Amygdala (tissue), 56 donors: ENCODE data around the gene PLCB1.
"Not testable (repeated sequence)": the region's sequence is repeated elsewhere in the genome, so short reads cannot be mapped to it uniquely, and the experiment has no call there.

Experiments used
- DNase-seq, 56 donors: peaks; one replicate each; lab custom pipeline; 2025; lab: John Stamatoyannopoulos, UW

Gene PLCB1

DNA sequence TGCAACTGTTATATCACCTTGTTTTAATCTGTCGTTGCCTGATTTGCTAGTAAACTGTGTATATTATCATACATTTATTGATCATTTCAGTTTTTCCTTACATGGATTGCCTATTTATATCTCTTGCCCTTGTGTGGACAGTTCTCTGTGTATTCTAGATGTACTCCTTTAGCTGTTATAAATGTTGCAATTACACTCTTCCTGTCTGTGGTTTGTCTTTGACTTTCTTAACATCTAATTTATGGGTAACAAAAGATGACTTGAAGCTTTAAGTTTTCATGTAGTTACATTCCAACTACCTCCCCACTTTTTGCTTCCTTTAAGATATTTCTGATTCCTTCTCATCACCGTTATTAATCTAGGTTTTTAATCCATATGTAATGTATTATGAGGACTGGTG lies 22.6 kb downstream of the PLCB1 start:
- DNase-seq: no peak

DNA sequence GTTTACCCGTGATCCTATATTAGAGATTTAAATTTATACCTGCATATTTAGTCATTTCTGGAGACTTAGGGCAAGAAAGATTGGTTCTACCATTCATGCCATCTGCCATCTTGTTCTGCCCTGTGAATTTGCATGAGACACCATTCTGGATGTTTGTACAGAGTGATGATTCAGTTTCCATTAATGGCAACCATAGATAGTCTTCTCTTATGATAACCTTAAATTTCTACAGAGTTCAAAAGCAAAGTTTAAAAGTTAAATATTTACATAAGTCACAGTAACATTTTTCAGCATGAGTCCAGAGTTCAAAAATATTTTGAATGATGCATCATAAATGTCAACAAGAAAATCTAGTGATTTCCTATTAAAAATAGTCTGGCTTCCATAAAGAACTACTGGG lies 23.2 kb downstream of the PLCB1 start:
- no peak for DNase-seq

DNA sequence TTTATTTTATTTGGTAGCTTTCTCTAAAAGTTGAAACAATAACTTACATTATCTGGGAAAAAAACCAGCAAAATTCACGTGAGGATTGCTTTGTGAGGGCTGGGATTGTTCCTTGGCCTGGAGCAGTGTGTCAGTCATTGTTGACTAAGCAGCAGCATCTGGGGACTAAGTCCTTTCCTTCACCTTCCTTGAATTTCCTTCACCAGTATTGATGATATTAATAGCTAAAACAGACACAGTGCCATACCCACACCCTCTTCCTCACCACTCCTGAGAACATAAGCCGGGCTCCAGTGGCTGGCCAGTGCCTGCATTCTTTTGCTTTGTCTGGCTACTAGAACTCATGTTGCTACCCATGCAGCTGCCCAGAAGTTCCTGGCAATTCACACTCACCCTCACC lies 23.7 kb downstream of the PLCB1 start:
- no peak for DNase-seq

DNA sequence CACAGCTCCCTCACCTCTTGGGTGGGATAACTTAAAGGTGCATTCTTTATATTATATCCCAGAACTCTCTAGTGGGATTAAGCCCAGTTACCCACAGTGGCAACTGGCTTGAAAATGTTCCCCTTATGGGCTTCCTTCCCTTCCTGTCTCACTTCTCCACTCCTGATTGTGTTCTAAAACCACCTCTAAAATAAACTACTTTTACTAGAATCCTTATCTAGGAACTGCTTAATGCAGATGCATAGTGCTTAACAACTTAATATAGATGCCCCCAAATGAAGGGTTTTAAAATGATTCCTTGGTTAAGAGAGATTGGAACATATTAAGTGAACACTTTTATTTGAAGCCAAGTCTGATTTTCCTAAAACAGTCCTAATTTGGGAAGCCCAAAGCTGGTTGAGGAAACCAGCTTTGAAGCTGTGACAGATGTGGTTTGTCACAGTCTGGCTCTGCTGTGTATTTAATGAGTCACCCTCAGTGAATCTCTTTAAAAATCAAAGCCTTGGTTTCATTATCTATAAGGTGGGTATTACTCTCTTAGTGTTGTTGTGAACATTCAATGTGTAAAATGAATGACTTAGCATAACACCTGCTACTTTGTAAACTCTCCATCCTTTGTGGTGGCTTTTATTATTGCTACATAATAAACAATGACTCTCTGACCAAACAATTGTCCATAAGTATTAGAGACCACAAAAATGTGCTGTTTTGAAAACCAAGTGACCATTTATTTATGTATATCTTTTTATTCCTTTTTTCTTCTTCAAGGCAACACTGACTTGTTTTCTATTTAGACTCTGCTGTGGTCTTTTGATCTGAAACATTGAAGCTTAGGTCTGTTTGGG lies 24.4 kb downstream of the PLCB1 start:
- no peak for DNase-seq

DNA sequence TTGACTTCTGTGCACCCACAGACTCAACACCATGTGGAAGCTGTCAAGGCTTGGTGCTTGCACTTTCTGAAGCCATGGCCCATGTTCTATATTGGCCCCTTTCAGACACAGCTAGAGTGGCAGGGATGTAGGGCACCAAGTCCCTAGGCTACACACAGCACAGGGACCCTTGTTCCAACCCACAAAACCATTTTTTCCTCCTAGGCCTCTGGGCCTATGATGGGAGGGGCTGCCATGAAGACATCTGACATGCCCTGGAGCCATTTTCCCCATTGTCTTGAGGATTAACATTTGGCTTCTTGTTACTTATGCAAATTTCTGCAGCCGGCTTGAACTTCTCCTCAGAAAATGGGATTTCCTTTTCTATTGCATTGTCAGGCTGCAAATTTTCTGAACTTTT lies 27.2 kb downstream of the PLCB1 start:
- not testable (repeated sequence) for DNase-seq

DNA sequence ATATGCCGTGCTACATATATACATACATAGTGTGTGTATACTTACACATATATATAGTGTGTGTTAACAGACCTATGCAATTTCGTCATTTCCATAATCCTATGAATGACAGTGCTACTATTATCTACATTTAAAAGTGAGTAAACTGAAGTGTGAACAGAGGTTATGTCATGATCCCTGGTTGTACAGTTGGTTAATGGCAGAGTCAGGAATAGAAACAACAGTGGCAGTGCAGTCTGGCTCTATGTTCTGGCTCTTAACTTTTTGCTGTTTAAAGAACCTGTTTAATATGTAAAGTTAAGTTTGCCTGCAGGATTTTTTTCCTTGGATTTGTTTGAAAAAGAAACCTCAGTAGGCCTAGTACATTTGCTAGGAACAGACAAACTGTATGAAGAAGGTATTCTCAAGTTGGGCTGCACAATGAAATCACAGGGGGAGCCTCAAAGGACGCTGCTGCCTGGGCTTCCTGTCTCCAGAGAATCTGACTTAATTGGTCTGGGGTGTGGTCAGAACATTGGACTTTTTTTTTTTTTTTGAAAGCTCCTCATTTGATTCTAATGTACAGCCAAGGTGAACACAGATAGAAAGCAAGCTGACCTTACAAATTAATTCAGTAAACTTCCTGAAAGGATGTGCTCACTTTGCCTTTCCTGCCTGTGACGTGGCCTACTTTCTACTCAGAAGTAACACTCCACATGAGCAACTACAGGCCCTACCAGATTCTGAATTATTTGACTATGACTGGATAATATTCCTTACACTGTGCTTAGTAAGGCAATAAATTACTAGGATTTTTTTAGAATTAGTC lies 29.4 kb downstream of the PLCB1 start:
- DNase-seq: no peak

DNA sequence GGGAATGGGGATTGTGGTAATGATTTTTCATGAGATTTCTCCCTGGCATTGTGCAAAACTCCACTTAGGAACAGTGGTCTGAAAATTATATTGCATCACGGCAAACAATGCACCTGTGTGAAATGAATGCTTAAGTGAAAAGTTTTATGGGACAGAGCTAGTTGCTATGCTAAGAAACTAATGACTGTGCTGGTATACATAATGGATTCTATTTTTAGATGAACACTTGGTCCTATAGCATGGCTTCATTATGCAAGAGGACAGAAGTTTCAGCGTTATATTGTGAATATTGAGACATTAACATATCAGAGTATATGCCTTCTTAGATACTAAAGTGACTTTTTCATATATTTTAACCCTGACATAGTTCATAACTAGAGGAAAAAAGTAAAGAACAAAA lies 30.5 kb downstream of the PLCB1 start:
- DNase-seq: no peak

DNA sequence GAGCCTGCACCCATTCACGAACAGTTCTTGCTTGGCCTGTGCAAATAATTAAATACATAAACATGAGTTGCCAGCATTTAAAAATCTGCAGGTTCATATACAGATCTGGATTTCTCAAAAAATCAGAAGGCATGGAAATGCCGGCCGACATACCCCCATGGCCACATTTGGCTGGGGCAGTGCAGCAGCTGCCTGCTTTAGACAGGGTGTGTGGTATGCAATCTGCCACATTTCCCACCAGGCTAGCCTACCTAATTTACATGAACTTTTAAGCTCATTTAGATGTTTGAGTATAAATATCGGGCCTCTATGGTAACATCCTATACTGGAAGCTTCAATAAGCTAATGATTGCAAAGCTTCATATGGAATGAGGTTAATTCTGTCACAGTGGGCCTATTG lies 31.5 kb downstream of the PLCB1 start:
- DNase-seq: no peak

DNA sequence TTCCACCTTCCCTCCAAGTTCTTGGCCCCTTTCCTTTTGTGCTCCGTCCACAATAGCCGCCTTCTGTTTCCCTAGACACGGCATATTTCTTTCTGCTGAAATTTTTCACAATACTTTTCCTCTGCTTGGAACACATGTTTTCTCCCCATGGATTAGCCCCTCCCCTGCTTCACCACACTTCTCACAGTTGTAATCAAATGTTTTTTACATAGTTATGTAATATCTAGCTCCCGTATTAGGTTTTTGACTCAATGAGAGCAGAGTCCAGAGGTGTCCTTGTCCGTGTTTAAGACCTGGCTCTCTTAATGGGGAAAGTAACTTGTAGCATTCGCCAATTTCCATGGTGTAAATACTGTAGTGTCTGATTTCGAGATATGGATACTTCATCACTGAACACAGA lies 34.7 kb downstream of the PLCB1 start:
- DNase-seq: no peak

DNA sequence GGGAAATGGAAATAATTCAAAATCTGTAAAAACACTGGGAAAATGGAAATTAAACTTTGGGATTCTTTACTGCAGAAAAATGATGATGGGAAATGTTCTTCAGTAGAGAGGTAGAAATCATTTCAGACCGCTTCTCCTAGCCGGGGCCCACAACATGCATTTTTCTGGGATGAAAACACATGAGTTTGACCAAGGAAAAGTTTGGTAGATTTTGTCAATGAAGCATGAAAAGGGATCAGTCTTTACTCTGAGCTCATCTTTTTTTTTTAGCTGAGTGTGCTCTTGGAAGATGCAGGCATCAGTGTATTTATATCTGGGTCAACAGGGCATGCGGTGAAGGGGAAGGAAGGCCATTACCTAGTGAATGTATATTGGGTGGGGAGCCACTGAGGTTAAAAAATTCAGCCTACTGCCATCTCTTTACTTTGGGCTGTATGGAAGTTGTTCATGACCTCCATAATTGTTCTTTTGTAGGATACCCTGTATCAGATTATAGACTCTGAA lies 36.8 kb downstream of the PLCB1 start:
- no peak for DNase-seq

DNA sequence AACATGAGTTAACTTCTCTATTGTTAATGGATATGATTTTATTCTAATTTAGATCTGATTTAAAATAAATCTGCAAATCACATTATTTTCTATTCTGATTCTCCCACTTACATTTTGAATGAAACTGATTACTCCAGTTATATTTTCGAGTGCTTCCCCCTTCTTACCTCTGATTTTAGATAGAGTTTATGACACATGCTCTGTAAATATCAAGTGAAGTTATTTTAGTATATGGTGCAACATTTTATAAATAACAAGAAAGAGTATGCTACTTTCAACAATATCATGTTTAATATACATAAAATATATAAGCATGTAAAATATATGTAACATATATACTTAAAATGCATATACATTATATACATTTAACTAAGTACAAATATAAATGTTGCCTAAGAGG lies 38.9 kb downstream of the PLCB1 start:
- DNase-seq: no peak

DNA sequence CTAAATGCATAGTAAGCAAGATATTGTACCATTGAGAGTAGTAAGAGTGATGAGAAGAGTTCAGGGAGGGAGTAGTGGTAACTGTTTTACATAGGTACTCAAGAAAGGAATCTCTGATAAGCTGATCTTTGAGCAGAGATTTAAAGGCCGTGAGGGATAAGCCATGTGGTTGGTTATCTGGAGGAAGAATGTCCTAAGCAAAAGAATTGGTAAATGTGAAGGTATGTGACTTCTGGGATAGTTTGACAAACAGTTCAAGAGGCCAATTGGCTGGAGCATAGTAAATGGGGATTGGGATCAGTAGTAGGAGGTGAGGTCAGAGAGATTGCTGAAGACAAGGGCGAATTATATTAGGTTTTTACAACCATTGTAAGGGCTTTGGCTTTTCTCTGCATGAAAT lies 40.1 kb downstream of the PLCB1 start:
- DNase-seq: no peak

DNA sequence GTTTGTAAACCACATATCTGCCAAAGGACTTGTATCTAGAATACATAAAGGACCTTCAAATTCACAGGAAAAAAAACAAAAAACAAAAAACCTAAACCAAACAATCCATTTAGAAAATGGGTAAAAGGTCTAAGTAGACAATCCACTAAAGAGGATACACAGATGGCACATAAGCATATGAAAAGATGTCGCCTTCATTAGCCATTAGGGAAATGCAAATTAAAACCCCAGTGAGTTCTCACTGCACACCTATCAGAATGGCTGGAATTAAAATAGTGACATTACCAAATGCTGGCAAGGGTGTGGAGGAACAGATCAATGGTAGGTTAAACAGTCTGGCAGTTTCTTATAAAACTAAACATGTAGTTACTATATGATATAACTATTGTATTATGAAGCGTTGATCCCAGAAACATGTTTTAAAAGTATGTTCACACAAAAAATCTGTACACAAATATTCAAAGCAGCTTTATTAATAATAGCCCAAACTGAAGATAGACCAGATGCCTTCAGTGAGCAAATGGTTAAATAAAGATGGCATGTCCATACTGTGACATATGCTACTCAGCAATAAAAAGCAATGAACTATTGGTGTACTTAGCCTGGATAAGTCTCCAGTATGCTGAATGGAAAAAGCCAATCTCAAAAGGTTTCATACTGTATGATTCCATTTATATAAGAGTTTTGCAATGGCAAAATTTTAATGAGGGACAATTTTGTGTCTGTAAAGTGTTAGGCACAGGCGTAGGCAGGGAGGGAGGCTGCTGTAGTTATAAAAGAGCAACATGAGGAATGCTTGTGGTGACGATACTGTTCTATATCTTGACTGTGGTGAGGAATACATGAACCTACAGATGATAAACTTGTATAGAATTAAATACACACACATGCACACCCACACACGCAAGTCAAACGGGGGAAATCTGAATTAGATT lies 43.9 kb downstream of the PLCB1 start:
- DNase-seq: no peak

DNA sequence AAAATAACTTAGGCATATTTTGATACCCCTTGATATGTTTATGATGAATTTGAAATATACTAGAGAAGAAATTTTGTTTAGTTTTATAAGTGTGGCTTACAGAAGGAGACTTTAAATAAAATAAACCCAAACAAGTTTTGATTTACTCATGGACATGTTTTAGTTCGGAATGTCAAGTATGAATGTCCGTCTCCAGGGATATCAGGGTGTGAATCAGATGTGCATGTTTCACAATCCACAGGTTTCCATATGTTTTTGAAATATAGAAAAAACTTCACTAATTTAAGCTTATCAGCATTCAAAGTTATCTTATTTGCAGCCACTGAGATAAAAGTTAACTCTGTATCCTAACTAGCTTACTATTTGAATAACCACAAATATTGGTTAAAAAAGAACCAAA lies 51.5 kb downstream of the PLCB1 start:
- no peak for DNase-seq

DNA sequence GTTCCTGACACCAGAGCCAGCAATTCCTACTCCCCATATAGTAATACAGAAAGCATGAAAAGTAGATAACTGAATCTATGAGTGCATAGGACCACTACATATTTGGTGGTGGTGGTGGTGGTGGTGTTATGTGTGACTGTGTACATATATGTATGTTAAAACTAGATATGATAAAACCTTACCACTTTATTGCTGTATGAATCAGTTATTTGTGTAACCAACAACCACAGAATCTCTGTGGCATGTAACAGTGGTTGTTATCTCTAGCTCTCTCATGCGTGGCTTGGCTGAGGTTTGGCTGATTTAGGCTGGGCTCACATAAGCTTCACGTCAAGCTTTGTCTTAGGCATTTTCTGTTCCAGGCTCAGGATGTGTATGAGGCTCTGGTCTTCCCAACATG lies 55.7 kb downstream of the PLCB1 start:
- no peak for DNase-seq

DNA sequence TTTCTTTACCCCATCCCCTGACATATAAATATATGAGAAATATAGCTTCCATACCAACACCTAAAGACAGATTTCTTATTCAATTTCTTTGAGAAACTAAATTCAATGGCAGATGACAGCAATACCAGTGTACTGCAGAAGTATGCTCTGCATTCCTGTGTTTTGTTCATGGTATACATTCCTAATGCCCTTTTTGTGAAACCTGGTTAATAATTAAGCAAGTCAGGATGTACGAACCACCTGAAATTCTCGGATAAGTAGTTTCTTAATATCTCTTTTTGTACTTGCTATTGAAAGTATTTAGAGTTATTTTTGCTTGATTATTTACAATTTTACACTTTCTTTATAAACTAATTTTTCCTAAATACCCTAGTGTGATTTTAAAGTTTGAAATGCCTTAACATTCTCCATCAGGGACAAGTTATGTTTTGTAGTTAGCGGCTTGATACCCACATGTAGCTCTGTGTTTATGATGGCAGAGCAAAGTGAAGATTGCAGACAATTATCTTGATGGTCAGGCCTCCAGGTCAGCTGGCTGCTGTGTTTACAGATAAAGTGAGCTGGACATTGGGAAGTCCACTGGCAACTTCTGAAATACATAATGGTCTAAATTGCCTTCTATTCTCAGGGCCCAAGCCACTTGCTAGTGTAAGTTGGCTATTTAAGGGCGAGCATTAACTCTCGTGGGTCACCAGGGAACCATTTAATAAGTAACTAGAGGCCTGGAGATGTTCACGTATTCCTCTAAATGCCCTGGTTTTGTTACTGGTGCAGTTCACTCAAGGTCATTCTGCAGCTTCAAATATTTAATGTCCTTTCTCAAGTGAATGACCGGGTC lies 58.2 kb downstream of the PLCB1 start:
- DNase-seq: no peak

DNA sequence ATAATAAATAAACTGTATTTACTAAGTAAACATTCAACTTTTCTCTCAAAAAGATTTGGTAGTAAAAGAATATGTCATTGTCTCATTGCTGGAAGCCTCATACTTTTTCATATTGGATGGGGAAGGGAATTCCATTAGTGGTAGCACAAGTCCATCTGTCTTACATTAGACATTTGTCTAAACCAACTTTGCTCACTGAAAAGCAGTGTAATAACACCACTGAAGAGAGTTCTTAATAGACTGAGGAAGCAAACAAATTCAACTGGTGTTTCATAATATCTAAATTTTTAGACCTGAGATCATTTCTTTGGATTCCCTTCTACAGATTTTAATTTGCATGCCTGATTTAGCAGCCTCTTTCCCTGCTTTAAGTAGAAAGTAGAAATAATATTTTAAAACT lies 62.7 kb downstream of the PLCB1 start:
- no peak for DNase-seq

DNA sequence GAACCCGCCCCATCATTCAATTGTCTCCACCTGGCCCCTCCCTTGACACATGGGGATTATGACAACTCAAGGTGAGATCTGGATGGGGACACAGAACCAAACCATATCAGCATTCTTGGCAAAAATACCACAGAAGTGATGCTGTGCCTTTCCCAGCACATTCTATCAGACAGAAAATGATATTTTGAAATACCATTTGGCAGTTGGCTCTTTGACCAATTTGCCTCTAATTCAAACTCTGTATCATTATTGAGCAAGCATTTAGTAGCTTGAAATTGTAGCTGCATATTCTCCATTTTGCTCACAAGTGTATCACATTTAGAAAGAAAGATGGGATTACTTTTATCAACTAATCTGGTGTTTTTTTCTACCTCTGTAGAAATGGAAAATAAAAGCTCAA lies 64.0 kb downstream of the PLCB1 start:
- DNase-seq: no peak

DNA sequence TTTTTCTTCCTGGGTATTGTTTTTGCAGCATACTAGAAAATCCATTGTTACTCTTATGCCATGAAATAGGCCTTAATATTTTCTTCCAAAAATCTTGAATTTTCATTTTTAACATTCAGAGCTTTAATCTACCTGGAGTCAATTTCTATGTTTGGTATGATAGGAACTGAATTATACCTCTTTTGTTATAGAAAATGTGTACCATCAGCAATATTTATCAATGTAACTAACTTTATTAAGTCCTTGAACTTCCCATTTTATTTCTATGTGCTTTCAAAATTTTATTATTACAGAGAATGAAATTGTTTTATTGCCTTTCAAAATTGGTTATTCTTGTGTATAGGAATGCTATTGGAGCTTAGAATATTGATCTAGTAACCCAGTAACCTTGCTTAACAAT lies 68.2 kb downstream of the PLCB1 start:
- no peak for DNase-seq

DNA sequence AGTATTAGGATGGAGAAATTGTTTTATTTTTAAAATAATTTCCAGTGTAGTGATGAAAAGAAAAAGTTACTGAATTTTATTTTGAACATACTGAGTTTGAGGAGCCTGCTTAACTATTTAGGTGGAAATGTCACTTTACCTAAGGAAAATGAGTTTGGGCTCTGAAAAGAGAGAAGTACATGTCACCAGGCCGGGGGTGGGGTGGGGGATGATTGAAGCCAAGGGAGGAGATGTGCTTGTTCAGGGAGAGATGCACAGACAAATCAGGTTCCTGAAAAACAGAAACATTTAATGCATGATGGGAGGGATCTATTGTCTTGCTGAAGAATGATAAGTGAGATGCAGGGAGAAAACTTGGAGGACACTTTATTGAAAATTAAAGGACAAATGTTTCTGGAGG lies 71.3 kb downstream of the PLCB1 start:
- DNase-seq: no peak
